NCI-H524 treated with DMSO at 0.1 percent for 48 hours (cell line): ENCODE results near the gene ADGRA1.

Source experiments
- DNase-seq: peaks from one replicate; lab custom pipeline; 2025; lab: John Stamatoyannopoulos, UW

The ADGRA1 gene

GRCh38 chr10:133076274-133077038 lies 11.3 kb upstream of the ADGRA1 start:
- no peak for DNase-seq

GRCh38 chr10:133079836-133080682 lies 7.7 kb upstream of the ADGRA1 start:
- DNase-seq: no peak

- DNase-seq: no peak
These were observed 7.1 kb upstream of the ADGRA1 start for GRCh38 chr10:133080683-133081040.

- no peak for DNase-seq
These were observed 6.1 kb upstream of the ADGRA1 start for GRCh38 chr10:133081636-133082035.

GRCh38 chr10:133082685-133083421 lies 4.9 kb upstream of the ADGRA1 start:
- no peak for DNase-seq

- no peak for DNase-seq
These were observed 4.2 kb upstream of the ADGRA1 start for GRCh38 chr10:133083422-133084100.

- no peak for DNase-seq
These were observed 3.2 kb upstream of the ADGRA1 start for GRCh38 chr10:133084491-133084890.

GRCh38 chr10:133085251-133086125 lies 2.2 kb upstream of the ADGRA1 start:
- no peak for DNase-seq

- no peak for DNase-seq
These were observed 1.5 kb upstream of the ADGRA1 start for GRCh38 chr10:133086247-133086646.

GRCh38 chr10:133087045-133087678 lies 562 bp upstream of the ADGRA1 start:
- no peak for DNase-seq

- DNase-seq: no peak
These were observed 643 bp downstream of the ADGRA1 start for GRCh38 chr10:133088179-133088955.

- DNase-seq: no peak
These were observed 1.5 kb downstream of the ADGRA1 start for GRCh38 chr10:133088956-133089800.

- DNase-seq: no peak
These were observed 2.4 kb downstream of the ADGRA1 start for GRCh38 chr10:133090101-133090500.

- DNase-seq: no peak
These were observed 2.9 kb downstream of the ADGRA1 start for GRCh38 chr10:133090654-133091053.

- DNase-seq: no peak
These were observed 3.6 kb downstream of the ADGRA1 start for GRCh38 chr10:133091316-133091715.

GRCh38 chr10:133093291-133093690 lies 5.6 kb downstream of the ADGRA1 start:
- no peak for DNase-seq

GRCh38 chr10:133094286-133094685 lies 6.6 kb downstream of the ADGRA1 start:
- no peak for DNase-seq

- no peak for DNase-seq
These were observed 7.1 kb downstream of the ADGRA1 start for GRCh38 chr10:133094866-133095265.

- no peak for DNase-seq
These were observed 7.9 kb downstream of the ADGRA1 start for GRCh38 chr10:133095586-133095985.
